Measurements from ENCODE around the gene MSRB1. TPM values are rescaled to one million over a fixed set of nuclear protein-coding genes. Genes with fewer than 3 reads are reported as not detected.
"Not testable (repeated sequence)": the region's sequence is repeated elsewhere in the genome, so short reads cannot be mapped to it uniquely, and the experiment has no call there.

Gene MSRB1
- total and polyA plus RNA-seq, 2 of the 13 experiments (the other 11 are each of a cell fraction or from before 2014, with no cell fraction given), result 32.1 to 75.4 TPM

- Histone ChIP-seq H3K4me1 (ENCODE audit: insufficient read depth, low read length) (peaks cover 12% of the 10 kb centered on the region), H3K27me3 (ENCODE audit: control insufficient read depth in 1 of 2, insufficient read depth in 2 of 2, low read length in 2 of 2) (peaks cover 2 to 45% of the 10 kb centered on the region in 2 experiments; a peak in 4 of 5 replicates)
- H3K9me3 ChIP-seq (ENCODE audit: low read length); H3K36me3 ChIP-seq (replicated peaks in 1 of 2; ENCODE audit: control insufficient read depth in 1 of 2, insufficient read depth in 2 of 2, low read length in 2 of 2); DNase-seq (ENCODE audit: low spot score); ATAC-seq; H3K4me3 ChIP-seq (replicated peaks in 1 of 3; ENCODE audit: insufficient read depth in 1 of 3, low read depth in 2 of 3, low read length in 3 of 3); H3K79me2 ChIP-seq (ENCODE audit: insufficient read depth, low read length); H3K9ac ChIP-seq (ENCODE audit: insufficient read depth, low read depth, low read length); POLR2A ChIA-PET; H4K20me1 ChIP-seq (ENCODE audit: insufficient read depth, low read length); H3K27ac ChIP-seq (ENCODE audit: extremely low read length, insufficient read depth, low read length); BruUV-seq (replicated peaks); H2AFZ ChIP-seq (ENCODE audit: low read length); FAIRE-seq; H3K4me2 ChIP-seq (ENCODE audit: low read depth, low read length); CTCF ChIA-PET (ENCODE audit: low intra/inter-chr PET ratio, low total read pairs); in situ Hi-C loops (cut with HindIII; ENCODE audit: extremely low pct_ligation_motif_present, low pct_unique_long_range_greater_than_20kb); intact Hi-C loops (cut with micrococcal nuclease; ENCODE audit: unreplicated experiment): not testable (repeated sequence)
- TF ChIP-seq ZNF121 (CRISPR knock-in tag; IDR thresholded peaks at IDR 0.05), result peak; percentile 49
- 46% methylated on average over 2 of the region's 2 CpGs for WGBS (ENCODE audit: low lambda C conversion rate)
These were observed 45.3 kb downstream of the MSRB1 start for GRCh38 chr16:1897692-1898091.

GRCh38 chr16:1895949-1896675 is 46.9 kb downstream of the MSRB1 start:
- Histone ChIP-seq H3K79me2 (ENCODE audit: insufficient read depth, low read length) (no peaks in the 10 kb centered on the region), H3K36me3 (replicated peaks in 1 of 2; ENCODE audit: control insufficient read depth in 1 of 2, insufficient read depth in 2 of 2, low read length in 2 of 2) (no peaks in the 10 kb centered on the region), H3K9me3 (ENCODE audit: low read length) (no peaks in the 10 kb centered on the region), H2AFZ (ENCODE audit: low read length) (no peak overlapping the region), H3K4me3 (replicated peaks in 1 of 3; ENCODE audit: insufficient read depth in 1 of 3, low read depth in 2 of 3, low read length in 3 of 3) (no peak overlapping the region), H3K4me1 (ENCODE audit: insufficient read depth, low read length) (peaks cover 12% of the 10 kb centered on the region), H3K4me2 (ENCODE audit: low read depth, low read length) (no peak overlapping the region), H4K20me1 (ENCODE audit: insufficient read depth, low read length) (no peaks in the 10 kb centered on the region), H3K9ac (ENCODE audit: insufficient read depth, low read depth, low read length) (no peak overlapping the region), H3K27me3 (ENCODE audit: control insufficient read depth in 1 of 2, insufficient read depth in 2 of 2, low read length in 2 of 2) (peaks cover 2 to 45% of the 10 kb centered on the region in 2 experiments; a peak in 4 of 5 replicates), H3K27ac (ENCODE audit: extremely low read length, insufficient read depth, low read length) (no peak overlapping the region)
- CTCF ChIA-PET (ENCODE audit: low intra/inter-chr PET ratio, low total read pairs), result no interaction called here
- no peak; the same call in 1 of the 3 replicates for ATAC-seq
- WGBS (ENCODE audit: low lambda C conversion rate), result 60% methylated on average over 16 of the region's 27 CpGs
- in situ Hi-C loops (cut with HindIII; ENCODE audit: extremely low pct_ligation_motif_present, low pct_unique_long_range_greater_than_20kb) (no loop called here), intact Hi-C loops (cut with micrococcal nuclease; ENCODE audit: unreplicated experiment) (no loop called here)
- no peak for DNase-seq (ENCODE audit: low spot score)
- no peak for FAIRE-seq
- POLR2A ChIA-PET, result no interaction called here
- TF ChIP-seq ZMYM4 (CRISPR knock-in tag; IDR thresholded peaks at IDR 0.05), result no peak
- TF ChIP-seq HHEX (CRISPR knock-in tag; IDR thresholded peaks at IDR 0.05), result no peak
- no peak for TF ChIP-seq ZNF644 (CRISPR knock-in tag; IDR thresholded peaks at IDR 0.05; ENCODE audit: low read depth)
- TF ChIP-seq ARID3A (IDR thresholded peaks at IDR 0.05; ENCODE audit: low read depth, low read length), result no peak
- TF ChIP-seq, protein P1, sequence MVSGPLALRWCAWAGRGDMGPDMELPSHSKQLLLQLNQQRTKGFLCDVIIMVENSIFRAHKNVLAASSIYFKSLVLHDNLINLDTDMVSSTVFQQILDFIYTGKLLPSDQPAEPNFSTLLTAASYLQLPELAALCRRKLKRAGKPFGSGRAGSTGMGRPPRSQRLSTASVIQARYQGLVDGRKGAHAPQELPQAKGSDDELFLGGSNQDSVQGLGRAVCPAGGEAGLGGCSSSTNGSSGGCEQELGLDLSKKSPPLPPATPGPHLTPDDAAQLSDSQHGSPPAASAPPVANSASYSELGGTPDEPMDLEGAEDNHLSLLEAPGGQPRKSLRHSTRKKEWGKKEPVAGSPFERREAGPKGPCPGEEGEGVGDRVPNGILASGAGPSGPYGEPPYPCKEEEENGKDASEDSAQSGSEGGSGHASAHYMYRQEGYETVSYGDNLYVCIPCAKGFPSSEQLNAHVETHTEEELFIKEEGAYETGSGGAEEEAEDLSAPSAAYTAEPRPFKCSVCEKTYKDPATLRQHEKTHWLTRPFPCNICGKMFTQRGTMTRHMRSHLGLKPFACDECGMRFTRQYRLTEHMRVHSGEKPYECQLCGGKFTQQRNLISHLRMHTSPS (CRISPR knock-in tag; IDR thresholded peaks at IDR 0.05; ENCODE audit: low read depth), result no peak
- no TSS peak for BruUV-seq (replicated peaks)

Measured in HepG2 (cell line).